Stimulated activated CD4-positive, alpha-beta T cell treated with anti-CD3 and anti-CD28 coated beads, TNF-alpha, amount 100 ng/mL, for 24 hours (primary cell): Measurements from ENCODE around the gene SIN3A.
"Not testable (repeated sequence)": the region's sequence is repeated elsewhere in the genome, so short reads cannot be mapped to it uniquely, and the experiment has no call there.

ENCODE experiments used
- DNase-seq, 3 experiments: peaks; one replicate each; pipeline ENCODE4 v3.0.0-alpha.2; 2020; ENCODE audit warnings: low read depth in 3 of 3

SIN3A gene

DNA sequence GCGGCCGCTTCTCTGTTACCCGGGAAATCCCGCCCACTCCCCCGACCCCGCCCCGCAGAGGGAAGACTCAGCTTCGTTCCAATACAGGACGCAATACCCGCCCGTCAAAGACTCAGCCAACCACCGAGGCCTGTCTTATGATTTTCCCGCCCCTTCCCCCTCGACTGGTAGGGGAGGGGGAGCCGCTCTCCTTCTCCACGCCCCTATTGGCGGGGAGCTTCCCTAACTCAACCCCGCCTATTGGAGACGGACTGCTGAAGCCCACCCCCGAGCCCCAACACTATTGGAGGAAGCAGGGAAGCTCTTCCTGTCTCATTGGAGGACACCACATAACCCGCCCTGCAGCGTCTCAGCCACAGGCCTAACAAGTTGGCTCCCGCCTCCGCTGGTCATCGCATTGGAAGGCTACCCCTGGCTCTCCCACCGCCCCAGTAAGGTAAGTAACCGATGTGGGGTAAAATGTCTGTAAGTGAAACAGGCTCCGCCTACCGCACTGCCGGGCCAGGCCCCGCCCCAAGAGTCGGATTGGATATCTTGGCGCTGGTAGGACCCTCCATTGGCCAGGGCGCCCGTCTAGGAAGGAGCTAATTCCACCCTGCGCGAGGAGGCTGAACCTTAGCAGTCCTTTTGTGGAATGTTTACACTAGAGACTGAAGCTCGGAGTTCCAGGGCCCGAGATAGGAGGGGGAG lies at the start of gene SIN3A:
TSS of gene SIN3A (minus strand) at position 17 of the 690 bp plus-strand sequence. CDS start 21,315 bp downstream, outside the sequence.
- peak; percentile 95 to 100 (median 100) for DNase-seq

- no peak for DNase-seq
Observed at GRCh38 chr15:75493732-75494131, 42.2 kb upstream of the SIN3A start.

DNA sequence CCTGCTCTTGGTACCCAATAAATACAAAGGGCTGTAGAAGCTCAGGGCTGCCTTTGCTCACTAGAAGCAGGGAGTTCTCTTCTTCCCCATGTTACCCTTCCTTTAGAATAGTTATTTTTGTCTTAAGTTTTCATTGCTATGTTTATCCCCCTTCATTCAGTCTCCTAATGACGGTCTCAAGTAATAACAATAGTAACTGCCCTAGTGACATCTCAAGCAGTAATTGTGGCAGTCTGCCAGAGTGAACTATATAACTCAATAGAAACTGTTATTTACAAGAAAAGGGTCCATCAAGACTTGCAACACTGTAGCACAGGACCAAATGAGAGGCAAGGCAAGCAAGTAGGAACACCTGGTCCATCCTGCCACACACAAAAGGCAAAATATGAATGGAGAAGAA lies 32.5 kb upstream of the SIN3A start:
- DNase-seq = no peak

GRCh38 chr15:75483556-75483955 lies 32.1 kb upstream of the SIN3A start:
- not testable (repeated sequence) for DNase-seq

- no peak for DNase-seq
Observed at GRCh38 chr15:75483106-75483505, 31.6 kb upstream of the SIN3A start.

DNA sequence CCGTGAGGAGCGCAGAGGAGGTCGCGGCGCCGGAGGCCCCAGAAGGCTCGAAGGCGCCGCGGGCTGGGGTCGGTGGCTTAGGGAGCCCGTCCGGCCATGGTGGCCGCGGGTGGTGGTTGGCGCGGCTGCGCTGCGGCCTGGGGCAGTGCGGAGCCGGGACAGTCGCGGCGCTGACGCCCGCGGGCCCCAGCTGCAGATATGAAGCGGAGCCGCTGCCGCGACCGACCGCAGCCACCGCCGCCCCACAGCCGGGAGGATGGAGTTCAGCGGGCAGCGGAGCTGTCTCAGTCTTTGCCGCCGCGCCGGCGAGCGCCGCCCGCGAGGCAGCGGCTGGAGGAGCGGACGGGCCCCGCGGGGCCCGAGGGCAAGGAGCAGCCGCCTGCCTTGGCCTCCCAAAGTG lies 29.0 kb upstream of the SIN3A start:
- DNase-seq = not testable (repeated sequence)

DNA sequence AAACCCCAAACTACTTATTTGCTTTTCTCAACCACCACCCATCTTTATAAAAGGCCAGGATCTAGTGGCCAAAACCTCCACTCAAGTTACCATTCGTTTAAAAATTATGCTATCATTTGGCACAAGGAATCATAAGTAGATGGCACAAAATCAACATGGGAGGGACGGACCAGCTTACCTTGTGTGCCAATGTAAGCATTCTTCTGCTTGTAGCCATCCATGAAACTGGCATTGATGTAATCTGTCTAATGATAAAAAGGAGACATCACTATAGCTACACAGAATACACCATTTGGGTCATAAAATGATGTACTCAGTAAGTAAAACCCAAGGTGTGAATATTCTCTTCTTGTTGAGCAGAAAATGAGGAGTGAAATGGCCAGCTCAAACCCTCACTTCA lies 28.2 kb upstream of the SIN3A start:
- no peak for DNase-seq

GRCh38 chr15:75477094-75477493 lies 25.6 kb upstream of the SIN3A start:
- DNase-seq = not testable (repeated sequence)

DNA sequence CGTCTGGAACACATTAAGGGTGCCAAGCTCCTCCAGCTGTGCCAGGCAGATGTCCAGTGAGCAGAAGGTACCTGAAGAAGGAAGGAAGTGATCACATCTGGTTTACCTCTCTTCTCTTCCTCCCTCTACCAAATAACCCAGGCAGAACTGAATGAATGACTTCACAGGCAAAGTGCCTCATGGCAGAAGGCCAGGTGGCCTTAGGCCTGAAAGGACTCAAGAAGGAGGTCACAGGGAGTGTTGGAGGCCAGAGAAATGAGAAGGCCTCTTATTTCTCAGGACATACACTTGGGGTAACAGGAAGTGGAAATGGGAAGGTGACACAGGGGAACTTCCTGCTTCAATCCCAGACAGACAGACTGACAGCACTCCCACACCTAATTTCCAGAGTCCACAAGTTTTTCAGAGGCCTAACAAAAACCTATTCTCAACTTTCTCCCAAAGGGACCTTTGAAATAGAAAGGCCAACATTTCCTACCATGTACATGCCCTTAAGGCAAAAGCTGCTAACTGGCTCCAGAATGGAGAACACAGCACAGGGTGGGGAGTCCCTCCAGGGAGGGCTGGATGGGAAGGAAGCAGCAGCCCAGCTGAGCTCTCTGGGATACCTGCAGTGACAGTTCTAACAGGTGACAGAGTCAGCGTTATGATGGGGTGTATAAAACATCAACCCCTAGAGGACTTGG lies 17.6 kb upstream of the SIN3A start:
- DNase-seq = no peak

GRCh38 chr15:75460646-75461045 lies 9.2 kb upstream of the SIN3A start:
- DNase-seq = no peak

- DNase-seq = no peak
Observed at GRCh38 chr15:75459581-75459980, 8.1 kb upstream of the SIN3A start.

DNA sequence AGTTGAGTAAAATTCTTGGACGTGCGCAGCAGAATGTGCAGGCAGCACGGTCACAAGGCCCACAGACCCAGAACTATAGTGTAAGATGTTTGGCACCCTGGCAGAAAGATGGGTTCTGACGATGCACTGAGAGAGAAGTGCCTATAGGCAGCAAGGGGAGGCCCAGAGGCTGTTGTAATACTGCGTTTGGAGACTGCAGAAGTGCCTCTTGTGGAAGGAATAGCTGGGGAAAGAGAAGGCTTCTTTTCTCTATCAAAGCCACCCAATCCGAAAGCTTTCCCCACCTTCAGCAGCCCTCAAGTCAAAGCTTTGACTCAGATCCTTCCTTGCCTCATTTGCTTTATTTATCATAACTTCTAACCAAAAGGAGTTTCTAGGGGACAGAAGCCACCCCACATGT lies 5.2 kb upstream of the SIN3A start:
- DNase-seq = no peak

GRCh38 chr15:75455982-75456531 lies 4.6 kb upstream of the SIN3A start:
- DNase-seq = peak in 2 of 3 experiments; percentile 27 to 46

- DNase-seq = peak; percentile 77 to 87 (median 82)
Observed at GRCh38 chr15:75455424-75455981, 4.0 kb upstream of the SIN3A start.

DNA sequence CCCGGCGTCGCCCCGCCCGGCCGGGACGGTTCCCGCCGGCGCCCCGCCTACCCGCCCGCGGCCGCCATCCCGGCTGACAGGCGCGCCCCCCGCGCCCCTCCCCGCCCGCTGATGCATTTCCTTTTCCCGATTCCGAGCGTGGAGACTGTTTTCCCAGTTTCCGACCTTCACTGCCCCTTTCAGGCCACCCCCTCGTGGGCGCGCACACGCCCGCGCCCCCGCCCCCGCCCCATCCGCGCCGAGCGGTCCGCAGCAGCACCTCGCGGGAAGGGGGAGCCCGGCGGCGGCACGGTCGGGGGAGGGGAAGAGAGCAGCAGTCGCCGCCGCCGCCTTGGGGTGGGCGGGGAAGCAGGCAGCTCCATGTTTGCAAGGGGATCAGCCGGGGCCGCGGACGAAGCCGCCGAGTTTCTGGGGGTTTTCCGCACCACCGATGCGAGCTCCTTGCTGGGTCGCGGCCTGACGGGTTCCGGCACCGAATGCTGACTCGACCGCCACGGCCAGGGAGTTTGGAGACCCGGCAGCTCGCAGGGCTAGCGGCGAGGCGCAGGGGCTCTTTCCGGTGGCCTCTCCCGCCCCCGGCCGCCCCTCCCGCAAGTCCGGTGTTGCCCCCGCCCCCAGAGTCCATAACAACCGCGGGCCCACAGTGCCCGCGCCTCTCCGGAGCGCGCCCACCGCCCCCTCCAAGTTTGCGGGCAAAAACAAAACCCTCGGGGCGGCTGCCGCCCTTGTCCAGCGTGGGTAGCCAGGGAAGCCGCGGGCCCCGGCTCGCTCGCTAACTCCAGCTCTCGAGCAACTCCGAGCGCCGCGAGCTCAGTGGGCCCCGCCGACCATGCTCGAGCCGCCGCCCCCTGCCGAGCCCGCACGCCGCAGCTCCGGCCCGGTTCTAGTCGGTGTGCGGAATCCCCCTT lies 3.2 kb upstream of the SIN3A start:
- peak; percentile 62 to 82 (median 62) for DNase-seq

DNA sequence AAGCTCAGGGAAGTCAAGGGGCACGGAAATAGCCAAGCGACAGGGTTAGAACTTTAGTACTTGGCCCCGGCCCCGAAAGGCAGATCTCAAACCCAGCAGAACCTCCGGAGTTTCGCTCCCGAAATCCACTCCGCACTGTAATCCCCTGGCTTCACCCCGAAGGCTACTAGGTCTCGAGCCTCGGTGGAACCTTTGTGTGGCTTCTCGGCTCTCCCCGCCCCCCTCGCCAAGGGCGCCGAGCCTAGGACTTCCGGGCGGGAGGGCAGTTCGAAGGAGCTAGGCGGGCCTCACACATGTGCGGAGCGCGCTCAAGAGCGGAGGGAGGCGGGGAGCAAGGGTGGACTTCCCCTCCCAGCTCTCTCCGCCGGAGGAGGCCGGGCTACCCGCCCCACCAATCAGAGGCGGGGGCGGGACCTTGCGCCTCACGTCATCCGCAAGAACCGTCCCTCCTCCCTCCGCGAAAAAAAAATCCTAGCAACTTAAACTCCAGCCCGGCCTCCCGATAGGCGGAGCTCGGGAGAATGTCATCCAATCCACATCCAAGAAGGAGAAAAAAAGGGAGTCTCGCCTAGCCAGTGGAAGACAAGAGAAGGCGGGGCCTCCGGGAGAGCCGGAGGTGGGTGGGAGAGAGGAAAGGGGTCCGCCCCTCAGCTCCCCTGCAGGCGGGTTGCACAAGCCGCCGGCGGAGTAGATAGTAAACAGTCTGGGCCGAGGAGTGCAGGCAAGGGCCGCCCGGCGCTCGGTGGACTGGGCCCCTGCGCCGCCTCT lies 2.4 kb upstream of the SIN3A start:
- peak; percentile 89 to 95 (median 93) for DNase-seq

GRCh38 chr15:75452865-75453702 lies 1.6 kb upstream of the SIN3A start:
- peak; percentile 50 to 75 (median 56) for DNase-seq

GRCh38 chr15:75452364-75452864 lies 924 bp upstream of the SIN3A start:
- peak; percentile 53 to 79 (median 61) for DNase-seq

DNA sequence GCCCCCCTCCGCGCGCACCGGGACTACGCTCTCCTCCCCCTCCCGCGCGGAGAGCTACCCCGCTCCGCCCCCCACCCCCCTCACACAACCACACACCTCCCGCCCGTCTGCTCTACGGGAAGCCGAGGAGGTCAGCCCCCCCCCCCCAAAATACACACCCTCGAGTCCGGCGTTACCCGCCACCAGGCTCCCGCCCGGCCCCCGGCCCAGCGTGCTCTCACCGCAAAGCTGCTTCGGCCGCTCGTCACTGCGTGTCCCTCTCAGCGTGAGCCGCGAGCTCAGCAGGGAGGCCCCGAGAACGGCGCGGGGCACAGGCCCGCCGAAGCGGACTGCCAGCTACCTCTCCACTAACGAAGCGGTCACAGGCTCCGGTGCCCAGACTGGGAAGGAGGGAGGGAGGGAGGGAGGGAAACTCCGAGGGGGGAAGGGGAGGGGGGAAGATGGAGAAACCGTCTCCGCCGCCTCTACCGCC lies 252 bp downstream of the SIN3A start:
- DNase-seq = no peak
